AG09309 (cell line): ENCODE data around the gene PCDHB9.
"Not testable (repeated sequence)": the region's sequence is repeated elsewhere in the genome, so short reads cannot be mapped to it uniquely, and the experiment has no call there.

Source experiments
- DNase-seq: peaks from one replicate; pipeline ENCODE4 v3.0.0-alpha.2; 2010; ENCODE audit warnings: low read depth
- H3K4me3 ChIP-seq: 2 replicates; pipeline ENCODE4 v1.5.1; 2011; ENCODE audit warnings: mild to moderate bottlenecking, low read depth, low read length, moderate library complexity; ENCODE audit not compliant: control insufficient read depth
- CTCF ChIP-seq: IDR thresholded peaks from 2 replicates; pipeline ENCODE4 v1.5.1; 2011; ENCODE audit warnings: mild to moderate bottlenecking, low read depth, low read length, inconsistent platforms; ENCODE audit not compliant: insufficient read depth, control insufficient read depth; ENCODE audit errors: missing control alignments

PCDHB9 gene

GRCh38 chr5:141189131-141189530 lies 2.2 kb downstream of the PCDHB9 start:
- not testable (repeated sequence) for H3K4me3 ChIP-seq, DNase-seq

- H3K4me3 ChIP-seq: peak within 1 kb of the TSS; percentile 2; the same call in 1 of the 2 replicates
- no peak for DNase-seq
- peak; percentile 66 for TF ChIP-seq CTCF
Measured at GRCh38 chr5:141192110-141192725, 5.3 kb downstream of the PCDHB9 start, which contains the start of gene PCDHB10. TSS of gene PCDHB10 (plus strand) at chr5:141192353. CDS start at chr5:141192553, 200 bp downstream.

GRCh38 chr5:141194332-141194731 lies 7.4 kb downstream of the PCDHB9 start:
- H3K4me3 ChIP-seq, DNase-seq: not testable (repeated sequence)

GRCh38 chr5:141196363-141196762 lies 9.4 kb downstream of the PCDHB9 start:
- TF ChIP-seq CTCF: no peak

GRCh38 chr5:141199359-141200235 lies 12.6 kb downstream of the PCDHB9 start, which contains the start of gene PCDHB11:
TSS of gene PCDHB11 (plus strand) at chr5:141199627. CDS start at chr5:141199775, 148 bp downstream.
- peak; percentile 38 for TF ChIP-seq CTCF
- DNase-seq: no peak
- H3K4me3 ChIP-seq: peak within 1 kb of the TSS; percentile 21

More at GRCh38 chr5:141196363-141196762, 9.4 kb downstream of the PCDHB9 start:
- no peak overlapping the region for H3K4me3 ChIP-seq
- DNase-seq: no peak

- not testable (repeated sequence) for H3K4me3 ChIP-seq, DNase-seq
Measured at GRCh38 chr5:141201126-141201525, 14.2 kb downstream of the PCDHB9 start.

- not testable (repeated sequence) for DNase-seq, H3K4me3 ChIP-seq
Measured at GRCh38 chr5:141201646-141202045, 14.7 kb downstream of the PCDHB9 start.

- DNase-seq: no peak
- no peak within 1 kb of the TSS; the same call in 1 of the 2 replicates for H3K4me3 ChIP-seq
- TF ChIP-seq CTCF: peak; percentile 36
Measured at GRCh38 chr5:141208478-141208877, 21.5 kb downstream of the PCDHB9 start, which contains the start of gene PCDHB12. TSS of gene PCDHB12 (plus strand) at chr5:141208719. CDS start at chr5:141208908, 189 bp downstream.

GRCh38 chr5:141210281-141210680 lies 23.3 kb downstream of the PCDHB9 start:
- DNase-seq, H3K4me3 ChIP-seq: not testable (repeated sequence)

- DNase-seq, H3K4me3 ChIP-seq: not testable (repeated sequence)
Measured at GRCh38 chr5:141210849-141211248, 23.9 kb downstream of the PCDHB9 start.
